Caco-2 (cell line): ENCODE measurements around the gene FDXR. TPM values are rescaled to one million over a fixed set of nuclear protein-coding genes. Genes with fewer than 3 reads are reported as not detected.

Source experiments
- BruUV-seq: library from RNA; stranded (reverse); fragments of 400-500 nt; replicated peaks from 2 replicates; lab custom pipeline; 2021; lab: Mats Ljungman, UMichigan
- CTCF ChIA-PET: fragments of 300-600 bp; sonication (Branson Sonifier 250); formaldehyde crosslinking; loops from one replicate; lab custom pipeline; 2022; ENCODE audit warnings: antibody characterized with exemption; lab: Charles Lee
- POLR2A ChIA-PET: fragments of 300-600 bp; sonication (Branson Sonifier 250); formaldehyde crosslinking; loops from one replicate; lab custom pipeline; 2022; ENCODE audit warnings: antibody characterized with exemption; lab: Charles Lee
- DNase-seq, 2 experiments: peaks; one replicate each; pipeline versions ENCODE4 v3.0.0 to v3.0.0-alpha.2; 2020 to 2022
- H3K27me3 ChIP-seq: replicated peaks from 2 replicates; pipeline ENCODE4 v1.6.0; 2011; ENCODE audit warnings: low read length; ENCODE audit not compliant: control insufficient read depth, insufficient read depth
- H3K36me3 ChIP-seq: 2 replicates; pipeline ENCODE4 v1.5.1; 2011; ENCODE audit warnings: low read length; ENCODE audit not compliant: control insufficient read depth, insufficient read depth
- H3K4me1 ChIP-seq: fragments of 250-450 bp; sonication (Bioruptor Pico); 2 replicates; pipeline ENCODE4 v1.5.1; 2020; ENCODE audit warnings: mild to moderate bottlenecking
- H3K4me3 ChIP-seq: 2 replicates; pipeline ENCODE4 v1.5.1; 2011; ENCODE audit warnings: low read depth, mild to moderate bottlenecking, control low read depth, low read length
- H3K9me3 ChIP-seq: fragments of 250-450 bp; sonication (Bioruptor Pico); 2 replicates; pipeline ENCODE4 v1.5.1; 2020; ENCODE audit warnings: mild to moderate bottlenecking, moderate library complexity
- H3K27ac Mint-ChIP-seq: one replicate; pipeline ENCODE4 v1.8.0; 2022; ENCODE audit warnings: mixed read lengths; ENCODE audit not compliant: unreplicated experiment
- H3K27me3 Mint-ChIP-seq: one replicate; pipeline ENCODE4 v1.8.0; 2022; ENCODE audit warnings: mixed read lengths; ENCODE audit not compliant: insufficient read depth, unreplicated experiment
- H3K36me3 Mint-ChIP-seq: one replicate; pipeline ENCODE4 v1.8.0; 2022; ENCODE audit warnings: mild to moderate bottlenecking, mixed read lengths; ENCODE audit not compliant: insufficient read depth, unreplicated experiment
- H3K4me1 Mint-ChIP-seq: one replicate; pipeline ENCODE4 v1.8.0; 2022; ENCODE audit warnings: low read depth, mixed read lengths; ENCODE audit not compliant: unreplicated experiment
- H3K4me3 Mint-ChIP-seq: one replicate; pipeline ENCODE4 v1.8.0; 2022; ENCODE audit warnings: mild to moderate bottlenecking, moderate library complexity, mixed read lengths; ENCODE audit not compliant: unreplicated experiment
- H3K9me3 Mint-ChIP-seq: one replicate; pipeline ENCODE4 v1.8.0; 2022; ENCODE audit warnings: mixed read lengths; ENCODE audit not compliant: unreplicated experiment
- intact Hi-C: fragments of 100-400 bp; cut with micrococcal nuclease; formaldehyde crosslinking; loops from one replicate; pipeline ENCODE4 v1.10.0; 2022; ENCODE audit not compliant: unreplicated experiment
- total RNA-seq: library from RNA; stranded (reverse); gene quantifications from 2 replicates; pipeline ENCODE4 v1.2.3, GENCODE V29; 2022
- TF ChIP-seq, protein P1 (sequence below), 2 experiments: fragments of 200-600 bp in 1 of 2; IDR thresholded peaks; 1 replicate in 1 of 2; 2 replicates in 1 of 2; pipeline versions ENCODE4 v1.5.1 to v1.8.0; 2011 to 2022; ENCODE audit warnings: antibody characterized with exemption in 1 of 2, control low read depth in 1 of 2, inconsistent platforms in 1 of 2, low read depth in 1 of 2, low read length in 1 of 2, mild to moderate bottlenecking in 1 of 2, moderate library complexity in 1 of 2; ENCODE audit not compliant: insufficient read depth in 1 of 2, severe bottlenecking in 1 of 2, unreplicated experiment in 1 of 2

Gene FDXR
- total RNA-seq, 1 experiment from 2014 or later, result 19.0 TPM

DNA sequence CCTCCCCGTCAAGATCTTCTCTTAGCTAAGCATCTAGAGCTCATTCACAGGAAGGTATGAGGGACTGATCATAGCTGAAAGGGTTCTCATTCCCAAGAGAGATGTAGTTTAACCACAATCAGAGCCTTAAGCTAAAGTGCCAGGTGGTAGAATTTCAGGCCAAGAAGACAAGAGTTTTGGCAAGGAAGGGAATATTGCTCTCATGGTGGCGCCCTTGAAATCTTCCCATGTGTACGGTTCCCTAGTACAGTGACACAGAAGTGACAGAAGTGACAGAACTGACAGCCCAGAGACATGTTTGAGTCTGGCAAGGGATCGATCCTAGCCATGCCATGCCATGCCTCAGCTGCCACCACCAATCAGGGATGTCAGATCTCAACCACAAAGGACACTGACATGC lies 15.6 kb downstream of the FDXR start:
- Mint-ChIP-seq H3K4me3 (no peak overlapping the region), H3K4me1 (no peaks in the 10 kb centered on the region), H3K27ac (no peak overlapping the region), H3K27me3 (peaks cover 33% of the 10 kb centered on the region), H3K9me3 (no peaks in the 10 kb centered on the region), H3K36me3 (peaks cover 15% of the 10 kb centered on the region)
- Histone ChIP-seq H3K9me3 (no peaks in the 10 kb centered on the region), H3K27me3 (peaks cover 13% of the 10 kb centered on the region), H3K36me3 (no peaks in the 10 kb centered on the region), H3K4me3 (no peak overlapping the region), H3K4me1 (peaks cover 23% of the 10 kb centered on the region)
- ChIA-PET POLR2A (no interaction called here), CTCF (interaction anchor here (1.1 to 4.0 kb wide), 2 partner anchors 14 to 16 kb away, joined by 3 to 17 read pairs; partner anchors contain the start of gene FDXR)
- DNase-seq, result no peak
- TF ChIP-seq, protein P1, sequence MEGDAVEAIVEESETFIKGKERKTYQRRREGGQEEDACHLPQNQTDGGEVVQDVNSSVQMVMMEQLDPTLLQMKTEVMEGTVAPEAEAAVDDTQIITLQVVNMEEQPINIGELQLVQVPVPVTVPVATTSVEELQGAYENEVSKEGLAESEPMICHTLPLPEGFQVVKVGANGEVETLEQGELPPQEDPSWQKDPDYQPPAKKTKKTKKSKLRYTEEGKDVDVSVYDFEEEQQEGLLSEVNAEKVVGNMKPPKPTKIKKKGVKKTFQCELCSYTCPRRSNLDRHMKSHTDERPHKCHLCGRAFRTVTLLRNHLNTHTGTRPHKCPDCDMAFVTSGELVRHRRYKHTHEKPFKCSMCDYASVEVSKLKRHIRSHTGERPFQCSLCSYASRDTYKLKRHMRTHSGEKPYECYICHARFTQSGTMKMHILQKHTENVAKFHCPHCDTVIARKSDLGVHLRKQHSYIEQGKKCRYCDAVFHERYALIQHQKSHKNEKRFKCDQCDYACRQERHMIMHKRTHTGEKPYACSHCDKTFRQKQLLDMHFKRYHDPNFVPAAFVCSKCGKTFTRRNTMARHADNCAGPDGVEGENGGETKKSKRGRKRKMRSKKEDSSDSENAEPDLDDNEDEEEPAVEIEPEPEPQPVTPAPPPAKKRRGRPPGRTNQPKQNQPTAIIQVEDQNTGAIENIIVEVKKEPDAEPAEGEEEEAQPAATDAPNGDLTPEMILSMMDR (IDR thresholded peaks at IDR 0.05; ENCODE audit: insufficient read depth in 1 of 2, low read depth in 1 of 2, low read length in 1 of 2, severe bottlenecking in 1 of 2, unreplicated experiment in 1 of 2), result no peak
- intact Hi-C loops, result loop anchor here (10.0 kb wide), 1 partner anchor 202 kb away; no protein-coding TSS in a partner anchor
- no TSS peak for BruUV-seq

DNA sequence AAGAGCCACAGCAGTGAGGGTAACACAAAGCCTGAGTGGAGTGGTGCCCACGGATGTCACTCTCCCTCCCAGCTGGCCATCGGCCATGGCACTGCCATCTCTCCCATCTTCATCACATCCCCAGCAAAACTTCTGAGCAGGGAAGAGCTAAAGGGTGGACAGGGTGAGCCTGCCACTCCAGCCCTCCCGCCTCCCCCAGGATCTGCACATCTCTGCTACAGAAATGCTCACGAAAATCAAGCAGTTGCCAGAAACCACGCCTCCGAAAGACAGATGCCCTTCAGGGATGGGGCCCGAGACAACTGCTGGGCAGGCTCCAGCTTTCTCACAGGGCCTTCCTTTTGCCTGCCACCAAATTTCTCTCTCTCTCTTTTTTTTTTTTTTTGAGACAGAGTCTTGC lies 16.7 kb downstream of the FDXR start:
- no peak for DNase-seq
- peaks cover 33% of the 10 kb centered on the region for H3K27me3 Mint-ChIP-seq
- H3K27ac Mint-ChIP-seq, result no peak overlapping the region
- no peak overlapping the region for H3K4me3 ChIP-seq
- peaks cover 13% of the 10 kb centered on the region for H3K27me3 ChIP-seq
- no peaks in the 10 kb centered on the region for H3K9me3 Mint-ChIP-seq
- peaks cover 21% of the 10 kb centered on the region for H3K4me1 ChIP-seq
- H3K36me3 Mint-ChIP-seq, result peaks cover 15% of the 10 kb centered on the region
- POLR2A ChIA-PET, result interaction anchor here (0.9 kb wide), 1 partner anchor 17 kb away, joined by 4 read pairs; the partner anchor contains the start of gene FDXR
- CTCF ChIA-PET, result interaction anchor here (1.0 to 4.0 kb wide), 3 partner anchors 13 to 17 kb away, joined by 3 to 17 read pairs (median 4); partner anchors contain the start of gene FDXR
- no peaks in the 10 kb centered on the region for H3K36me3 ChIP-seq
- TF ChIP-seq, protein P1 (IDR thresholded peaks at IDR 0.05; ENCODE audit: insufficient read depth in 1 of 2, low read depth in 1 of 2, low read length in 1 of 2, severe bottlenecking in 1 of 2, unreplicated experiment in 1 of 2), result no peak
- BruUV-seq, result no TSS peak
- H3K4me3 Mint-ChIP-seq, result no peak overlapping the region
- H3K9me3 ChIP-seq, result no peaks in the 10 kb centered on the region
- intact Hi-C loops, result loop anchor here (10.0 kb wide), 1 partner anchor 201 kb away; no protein-coding TSS in a partner anchor
- H3K4me1 Mint-ChIP-seq, result peaks cover 3% of the 10 kb centered on the region

DNA sequence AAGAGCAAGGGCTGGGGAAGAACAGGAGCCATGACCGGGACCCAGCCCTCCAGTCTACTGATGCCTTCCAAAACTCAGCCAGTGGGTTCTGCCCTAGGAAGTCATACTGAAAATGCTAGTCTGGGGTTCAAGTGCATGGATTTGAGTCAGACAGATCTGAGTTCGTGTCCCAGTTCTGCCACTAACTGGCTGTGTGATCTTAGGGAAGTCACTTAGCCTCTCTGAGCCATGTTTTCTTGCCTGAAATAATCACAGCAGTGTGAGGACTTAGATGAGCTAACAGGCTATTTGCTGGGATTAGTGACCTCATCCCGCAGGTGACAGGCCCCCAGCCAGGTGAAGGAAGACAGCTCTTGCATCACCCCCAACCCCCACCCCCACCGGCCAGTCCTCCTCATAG lies 17.5 kb downstream of the FDXR start:
- Mint-ChIP-seq H3K4me3 (no peak overlapping the region), H3K36me3 (peaks cover 11% of the 10 kb centered on the region), H3K27ac (no peak overlapping the region), H3K9me3 (no peaks in the 10 kb centered on the region), H3K4me1 (peaks cover 7% of the 10 kb centered on the region), H3K27me3 (peaks cover 27% of the 10 kb centered on the region)
- TF ChIP-seq, protein P1 (IDR thresholded peaks at IDR 0.05; ENCODE audit: insufficient read depth in 1 of 2, low read depth in 1 of 2, low read length in 1 of 2, severe bottlenecking in 1 of 2, unreplicated experiment in 1 of 2), result no peak
- H3K36me3 ChIP-seq, result no peaks in the 10 kb centered on the region
- no peak overlapping the region for H3K4me3 ChIP-seq
- CTCF ChIA-PET, result interaction anchor here (1.0 to 4.0 kb wide), 3 partner anchors 12 to 18 kb away, joined by 3 to 17 read pairs (median 4); partner anchors contain the start of gene FDXR
- no peak for DNase-seq
- peaks cover 10% of the 10 kb centered on the region for H3K27me3 ChIP-seq
- no TSS peak for BruUV-seq
- intact Hi-C loops, result loop anchor here (10.0 kb wide), 1 partner anchor 201 kb away; no protein-coding TSS in a partner anchor
- H3K4me1 ChIP-seq, result peaks cover 13% of the 10 kb centered on the region
- POLR2A ChIA-PET, result no interaction called here
- H3K9me3 ChIP-seq, result no peaks in the 10 kb centered on the region
